ENCODE data around the gene DLX6. TPM values are rescaled to one million over a fixed set of nuclear protein-coding genes. Genes with fewer than 3 reads are reported as not detected.

The DLX6 gene
- total RNA-seq, 3 donors from 2014 or later (not counting 1 experiment from before 2014, with no cell fraction given) = not detected

DNA sequence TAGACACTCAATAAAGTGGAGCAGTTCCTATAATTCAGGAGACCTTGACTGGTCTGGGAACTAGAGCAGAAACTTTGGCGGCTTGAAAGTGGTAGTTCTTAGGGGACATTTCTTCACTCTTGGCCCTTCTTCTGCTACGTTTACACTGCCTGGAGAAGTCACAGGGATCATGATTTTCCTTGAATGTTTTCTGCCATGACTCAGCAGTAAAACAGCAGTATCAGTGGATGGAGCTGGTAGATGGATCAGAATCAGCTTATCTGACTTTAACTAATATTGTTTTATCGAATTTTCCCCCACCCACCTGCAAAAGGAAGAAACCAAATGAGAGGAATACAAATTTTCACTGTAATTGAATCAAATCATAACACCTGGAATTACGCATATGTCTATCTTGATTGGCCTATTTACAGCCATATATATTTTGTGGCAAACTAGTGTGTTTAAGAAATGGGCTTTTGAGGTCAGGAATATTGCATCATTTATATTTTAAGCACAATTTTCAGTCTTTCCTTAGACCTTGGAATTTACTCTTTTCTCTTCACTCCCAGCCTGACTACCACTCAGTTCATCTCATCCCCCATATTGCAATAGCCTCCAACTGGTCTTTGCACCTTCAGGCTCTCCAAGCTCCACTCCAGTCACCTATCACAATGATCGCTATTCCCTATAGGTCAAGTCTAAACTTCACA lies 34.2 kb downstream of the DLX6 start:
- ATAC-seq = no peak
- TF ChIP-seq, protein P1, sequence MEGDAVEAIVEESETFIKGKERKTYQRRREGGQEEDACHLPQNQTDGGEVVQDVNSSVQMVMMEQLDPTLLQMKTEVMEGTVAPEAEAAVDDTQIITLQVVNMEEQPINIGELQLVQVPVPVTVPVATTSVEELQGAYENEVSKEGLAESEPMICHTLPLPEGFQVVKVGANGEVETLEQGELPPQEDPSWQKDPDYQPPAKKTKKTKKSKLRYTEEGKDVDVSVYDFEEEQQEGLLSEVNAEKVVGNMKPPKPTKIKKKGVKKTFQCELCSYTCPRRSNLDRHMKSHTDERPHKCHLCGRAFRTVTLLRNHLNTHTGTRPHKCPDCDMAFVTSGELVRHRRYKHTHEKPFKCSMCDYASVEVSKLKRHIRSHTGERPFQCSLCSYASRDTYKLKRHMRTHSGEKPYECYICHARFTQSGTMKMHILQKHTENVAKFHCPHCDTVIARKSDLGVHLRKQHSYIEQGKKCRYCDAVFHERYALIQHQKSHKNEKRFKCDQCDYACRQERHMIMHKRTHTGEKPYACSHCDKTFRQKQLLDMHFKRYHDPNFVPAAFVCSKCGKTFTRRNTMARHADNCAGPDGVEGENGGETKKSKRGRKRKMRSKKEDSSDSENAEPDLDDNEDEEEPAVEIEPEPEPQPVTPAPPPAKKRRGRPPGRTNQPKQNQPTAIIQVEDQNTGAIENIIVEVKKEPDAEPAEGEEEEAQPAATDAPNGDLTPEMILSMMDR (IDR thresholded peaks at IDR 0.05) = no peak
- 81% methylated on average over 3 of the region's 5 CpGs for WGBS (ENCODE audit: insufficient coverage)
- Histone ChIP-seq H3K4me1 (ENCODE audit: control insufficient read depth, insufficient read depth, low read length) (no peaks in the 10 kb centered on the region), H3K27me3 (ENCODE audit: control insufficient read depth, insufficient read depth, low read length) (peaks cover 8% of the 10 kb centered on the region), H3K27ac (ENCODE audit: low read length) (no peak overlapping the region), H3K4me3 (ENCODE audit: low read length) (no peak overlapping the region), H3K36me3 (ENCODE audit: control insufficient read depth, insufficient read depth, low read length) (no peaks in the 10 kb centered on the region), H3K9me3 (ENCODE audit: control insufficient read depth, insufficient read depth, low read length) (no peaks in the 10 kb centered on the region)
- Mint-ChIP-seq H3K9me3 (no peaks in the 10 kb centered on the region), H3K4me3 (no peak overlapping the region), H3K4me1 (no peaks in the 10 kb centered on the region), H3K27me3 (ENCODE audit: low read depth in 2 of 2) (peaks cover 12 to 45% of the 10 kb centered on the region in 2 donors), H3K36me3 (no peaks in the 10 kb centered on the region), H3K27ac (no peak overlapping the region)
- no peak for DNase-seq
- intact Hi-C loops (cut with micrococcal nuclease) = no loop called here

DNA sequence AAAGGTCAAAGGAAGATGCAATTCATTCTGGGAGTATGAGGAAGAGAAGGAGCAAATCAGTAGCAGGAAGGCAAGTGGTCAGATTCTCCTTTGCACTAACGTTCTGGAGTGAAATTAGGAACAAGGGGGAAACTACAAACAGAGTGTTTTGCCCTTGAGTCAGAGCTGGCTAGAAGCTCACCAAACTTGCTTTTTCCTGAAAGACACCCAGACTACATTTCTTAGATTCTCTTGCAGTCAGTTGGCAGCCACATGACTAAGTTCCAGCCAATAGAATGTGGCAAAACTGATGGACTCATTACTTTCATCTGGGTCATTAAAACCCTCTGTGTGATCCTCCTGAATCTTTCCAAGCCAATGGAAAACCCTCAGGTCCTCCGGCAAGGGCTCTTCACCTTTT lies 37.9 kb downstream of the DLX6 start:
- no peaks in the 10 kb centered on the region for H3K9me3 ChIP-seq (ENCODE audit: control insufficient read depth, insufficient read depth, low read length)
- ATAC-seq = no peak
- no peak overlapping the region for H3K27ac ChIP-seq (ENCODE audit: low read length)
- Mint-ChIP-seq H3K27me3 (ENCODE audit: low read depth in 2 of 2) (peaks cover 15 to 65% of the 10 kb centered on the region in 2 donors), H3K36me3 (no peaks in the 10 kb centered on the region), H3K4me3 (no peak overlapping the region), H3K9me3 (no peaks in the 10 kb centered on the region), H3K27ac (no peak overlapping the region), H3K4me1 (no peaks in the 10 kb centered on the region)
- intact Hi-C loops (cut with micrococcal nuclease) = no loop called here
- H3K36me3 ChIP-seq (ENCODE audit: control insufficient read depth, insufficient read depth, low read length) = no peaks in the 10 kb centered on the region
- no peaks in the 10 kb centered on the region for H3K4me1 ChIP-seq (ENCODE audit: control insufficient read depth, insufficient read depth, low read length)
- DNase-seq = no peak
- WGBS (ENCODE audit: insufficient coverage) = 55% methylated on average over 2 of the region's 2 CpGs
- peaks cover 10% of the 10 kb centered on the region for H3K27me3 ChIP-seq (ENCODE audit: control insufficient read depth, insufficient read depth, low read length)
- TF ChIP-seq, protein P1 (IDR thresholded peaks at IDR 0.05) = no peak
- H3K4me3 ChIP-seq (ENCODE audit: low read length) = no peak overlapping the region

Other genes with a start within 250 kb of the DLX6 start
- not detected for gene DLX5, start 19.3 kb downstream of the DLX6 start, total RNA-seq
- 10 to 100 TPM in 2 of 3 donors, 1 to 10 TPM in 1; 7.3 to 10.4 (median 10.1) TPM for gene SDHAF3, start 112.1 kb downstream of the DLX6 start, total RNA-seq

Data from natural killer cell (primary cell).